ENCODE measurements around the gene MTM1.

The MTM1 gene

GRCh38 chrX:150692296-150692695, 123.9 kb downstream of the MTM1 start:
- TF ChIP-seq ATF2 (tag by site-specific recombination; IDR thresholded peaks at IDR 0.05; ENCODE audit: low read depth) (no peak), ZFHX2 (tag by site-specific recombination; conservative IDR thresholded peaks at IDR 0.05) (0 out of 2 replicates have a peak, but pooled peaks have one; percentile 12)
- ChIA-PET POLR2A (interaction anchor here (0.7 to 1.2 kb wide), 2 partner anchors 9 to 722 kb away, joined by 3 to 14 read pairs; no protein-coding TSS in a partner anchor), CTCF (interaction anchor here (0.6 to 2.4 kb wide), 3 partner anchors 9 to 539 kb away, joined by 3 to 20 read pairs (median 3); no protein-coding TSS in a partner anchor)
- Histone ChIP-seq H3K27ac (ENCODE audit: extremely low read depth, low read depth, low read length) (no peak overlapping the region), H3K9me3 (ENCODE audit: control insufficient read depth, insufficient read depth, low read depth, low read length) (no peaks in the 10 kb centered on the region), H3K4me1 (ENCODE audit: control insufficient read depth, insufficient read depth, low read length) (no peaks in the 10 kb centered on the region; the same call in 1 of the 2 replicates), H3K36me3 (ENCODE audit: control insufficient read depth in 2 of 2, insufficient read depth in 1 of 2, low read length in 2 of 2) (no peaks in the 10 kb centered on the region), H3K4me3 (ENCODE audit: low read depth, low read length) (no peak overlapping the region)

- no peaks in the 10 kb centered on the region for H3K9me3 ChIP-seq (ENCODE audit: control insufficient read depth, insufficient read depth, low read depth, low read length)
- H3K4me1 ChIP-seq (ENCODE audit: control insufficient read depth, insufficient read depth, low read length) = no peaks in the 10 kb centered on the region; the same call in 1 of the 2 replicates
- peak within 1 kb of the TSS; percentile 35 for H3K4me3 ChIP-seq (ENCODE audit: low read depth, low read length)
- ChIA-PET CTCF (interaction anchor here (0.6 to 2.4 kb wide), 2 partner anchors 9 to 540 kb away, joined by 3 to 20 read pairs; no protein-coding TSS in a partner anchor), POLR2A (interaction anchor here (0.6 to 2.1 kb wide), 7 partner anchors 8 to 753 kb away, joined by 3 to 14 read pairs (median 5); no protein-coding TSS in a partner anchor)
- peak within 1 kb of the TSS; percentile 75; the same call in 1 of the 2 replicates for H3K27ac ChIP-seq (ENCODE audit: extremely low read depth, low read depth, low read length)
- H3K36me3 ChIP-seq (ENCODE audit: control insufficient read depth in 2 of 2, insufficient read depth in 1 of 2, low read length in 2 of 2) = peaks cover 0 to 5% of the 10 kb centered on the region in 2 experiments; a peak in 1 of 3 replicates
- TF ChIP-seq ZBTB1 (tag by site-specific recombination; IDR thresholded peaks at IDR 0.05) = no peak
- peak; percentile 51; the same call in 1 of the 2 replicates for TF ChIP-seq ZBTB20 (tag by site-specific recombination; IDR thresholded peaks at IDR 0.05)
- TF ChIP-seq ZBTB11 (tag by site-specific recombination; conservative IDR thresholded peaks at IDR 0.05; ENCODE audit: low read depth) = no peak
- 0 out of 2 replicates have a peak, but pooled peaks have one; percentile 36 for TF ChIP-seq ZNF335 (tag by site-specific recombination; conservative IDR thresholded peaks at IDR 0.05)
- no peak for TF ChIP-seq WT1 (tag by site-specific recombination; IDR thresholded peaks at IDR 0.05)
- peak; percentile 59 for TF ChIP-seq GLIS2 (tag by site-specific recombination; IDR thresholded peaks at IDR 0.05)
- TF ChIP-seq ZNF624 (tag by site-specific recombination; IDR thresholded peaks at IDR 0.05) = no peak
- peak; percentile 99 for TF ChIP-seq ZNF140 (tag by site-specific recombination; IDR thresholded peaks at IDR 0.05)
- no peak for TF ChIP-seq ZNF837 (tag by site-specific recombination; IDR thresholded peaks at IDR 0.05)
- TF ChIP-seq SP7 (tag by site-specific recombination; IDR thresholded peaks at IDR 0.05) = 0 out of 2 replicates have a peak, but pooled peaks have one; percentile 18
- TF ChIP-seq ZNF398 (tag by site-specific recombination; IDR thresholded peaks at IDR 0.05) = peak; percentile 77
- TF ChIP-seq ZNF701 (tag by site-specific recombination; IDR thresholded peaks at IDR 0.05) = no peak
- no peak for TF ChIP-seq KLF1 (tag by site-specific recombination; IDR thresholded peaks at IDR 0.05)
- no peak for TF ChIP-seq ZNF239 (tag by site-specific recombination; IDR thresholded peaks at IDR 0.05)
- TF ChIP-seq ZNF133 (tag by site-specific recombination; IDR thresholded peaks at IDR 0.05) = no peak
- TF ChIP-seq ZBTB8A (tag by site-specific recombination; IDR thresholded peaks at IDR 0.05) = peak; percentile 76
- TF ChIP-seq ZBTB26 (tag by site-specific recombination; optimal IDR thresholded peaks at IDR 0.05) = peak; percentile 28
- no peak for TF ChIP-seq TSHZ1 (tag by site-specific recombination; IDR thresholded peaks at IDR 0.05; ENCODE audit: borderline replicate concordance)
These were observed 124.7 kb downstream of the MTM1 start, which contains the start of gene MTMR1 for GRCh38 chrX:150692831-150693724. TSS of gene MTMR1 (plus strand) at chrX:150693396. CDS start at chrX:150693531, 135 bp downstream.
